Measurements from ENCODE around the gene PGPEP1. TPM values are rescaled to one million over a fixed set of nuclear protein-coding genes. Genes with fewer than 3 reads are reported as not detected.

Gene PGPEP1
- total RNA-seq, 1 donor from 2014 or later: 38.8 TPM

GRCh38 chr19:18406749-18407148, 66.4 kb downstream of the PGPEP1 start:
- no peak for DNase-seq
- Histone ChIP-seq H3K27ac (replicated peaks) (no peak overlapping the region), H3K27me3 (ENCODE audit: low read depth) (no peaks in the 10 kb centered on the region), H3K4me1 (peaks cover 3% of the 10 kb centered on the region), H3K4me3 (no peak overlapping the region), H3K36me3 (no peaks in the 10 kb centered on the region), H3K9me3 (replicated peaks) (no peaks in the 10 kb centered on the region)
- no peak for TF ChIP-seq CTCF (IDR thresholded peaks at IDR 0.05; ENCODE audit: borderline replicate concordance)
- intact Hi-C loops (cut with micrococcal nuclease): no loop called here

- no peak for DNase-seq
- H3K36me3 ChIP-seq: no peaks in the 10 kb centered on the region
- no peaks in the 10 kb centered on the region for H3K9me3 ChIP-seq (replicated peaks)
- H3K27me3 ChIP-seq (ENCODE audit: low read depth): no peaks in the 10 kb centered on the region
- no peak overlapping the region for H3K4me3 ChIP-seq
- H3K27ac ChIP-seq (replicated peaks): no peak overlapping the region
- intact Hi-C loops (cut with micrococcal nuclease): no loop called here
- TF ChIP-seq CTCF (IDR thresholded peaks at IDR 0.05; ENCODE audit: borderline replicate concordance): peak; percentile 55
- H3K4me1 ChIP-seq: peaks cover 3% of the 10 kb centered on the region
Observed at GRCh38 chr19:18408053-18408476, 67.7 kb downstream of the PGPEP1 start.

- H3K36me3 ChIP-seq: no peaks in the 10 kb centered on the region
- no peak for DNase-seq
- H3K4me1 ChIP-seq: peaks cover 38% of the 10 kb centered on the region
- intact Hi-C loops (cut with micrococcal nuclease): loop anchor here (5.0 kb wide), 1 partner anchor 65 kb away; no protein-coding TSS in a partner anchor
- H3K27me3 ChIP-seq (ENCODE audit: low read depth): peaks cover 38% of the 10 kb centered on the region
- no peaks in the 10 kb centered on the region for H3K9me3 ChIP-seq (replicated peaks)
- no peak overlapping the region for H3K4me3 ChIP-seq
- H3K27ac ChIP-seq (replicated peaks): no peak overlapping the region
- TF ChIP-seq CTCF (IDR thresholded peaks at IDR 0.05; ENCODE audit: borderline replicate concordance): no peak
Observed at GRCh38 chr19:18412610-18413239, 72.3 kb downstream of the PGPEP1 start.

GRCh38 chr19:18414504-18415177, 74.2 kb downstream of the PGPEP1 start:
- Histone ChIP-seq H3K9me3 (replicated peaks) (no peaks in the 10 kb centered on the region), H3K4me1 (peaks cover 52% of the 10 kb centered on the region), H3K27me3 (ENCODE audit: low read depth) (peaks cover 46% of the 10 kb centered on the region), H3K36me3 (no peaks in the 10 kb centered on the region), H3K27ac (replicated peaks) (peak overlapping the region; percentile 99), H3K4me3 (peak overlapping the region; percentile 86)
- DNase-seq: peak; percentile 31
- intact Hi-C loops (cut with micrococcal nuclease): loop anchor here (5.0 kb wide), 1 partner anchor 67 kb away; no protein-coding TSS in a partner anchor
- TF ChIP-seq CTCF (IDR thresholded peaks at IDR 0.05; ENCODE audit: borderline replicate concordance): no peak

- TF ChIP-seq CTCF (IDR thresholded peaks at IDR 0.05; ENCODE audit: borderline replicate concordance): no peak
- H3K4me3 ChIP-seq: peak overlapping the region; percentile 86
- H3K36me3 ChIP-seq: no peaks in the 10 kb centered on the region
- H3K9me3 ChIP-seq (replicated peaks): no peaks in the 10 kb centered on the region
- H3K4me1 ChIP-seq: peaks cover 57% of the 10 kb centered on the region
- peaks cover 46% of the 10 kb centered on the region for H3K27me3 ChIP-seq (ENCODE audit: low read depth)
- H3K27ac ChIP-seq (replicated peaks): peak overlapping the region; percentile 99
- peak; percentile 81 for DNase-seq
- intact Hi-C loops (cut with micrococcal nuclease): no loop called here
Observed at GRCh38 chr19:18415178-18415867, 74.9 kb downstream of the PGPEP1 start.
